ENCODE measurements around the gene TMEM171. TPM values are rescaled to one million over a fixed set of nuclear protein-coding genes. Genes with fewer than 3 reads are reported as not detected.

Gene TMEM171, protein sequence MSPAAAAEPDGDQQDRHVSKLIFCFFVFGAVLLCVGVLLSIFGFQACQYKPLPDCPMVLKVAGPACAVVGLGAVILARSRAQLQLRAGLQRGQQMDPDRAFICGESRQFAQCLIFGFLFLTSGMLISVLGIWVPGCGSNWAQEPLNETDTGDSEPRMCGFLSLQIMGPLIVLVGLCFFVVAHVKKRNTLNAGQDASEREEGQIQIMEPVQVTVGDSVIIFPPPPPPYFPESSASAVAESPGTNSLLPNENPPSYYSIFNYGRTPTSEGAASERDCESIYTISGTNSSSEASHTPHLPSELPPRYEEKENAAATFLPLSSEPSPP
- not detected for total RNA-seq

DNA sequence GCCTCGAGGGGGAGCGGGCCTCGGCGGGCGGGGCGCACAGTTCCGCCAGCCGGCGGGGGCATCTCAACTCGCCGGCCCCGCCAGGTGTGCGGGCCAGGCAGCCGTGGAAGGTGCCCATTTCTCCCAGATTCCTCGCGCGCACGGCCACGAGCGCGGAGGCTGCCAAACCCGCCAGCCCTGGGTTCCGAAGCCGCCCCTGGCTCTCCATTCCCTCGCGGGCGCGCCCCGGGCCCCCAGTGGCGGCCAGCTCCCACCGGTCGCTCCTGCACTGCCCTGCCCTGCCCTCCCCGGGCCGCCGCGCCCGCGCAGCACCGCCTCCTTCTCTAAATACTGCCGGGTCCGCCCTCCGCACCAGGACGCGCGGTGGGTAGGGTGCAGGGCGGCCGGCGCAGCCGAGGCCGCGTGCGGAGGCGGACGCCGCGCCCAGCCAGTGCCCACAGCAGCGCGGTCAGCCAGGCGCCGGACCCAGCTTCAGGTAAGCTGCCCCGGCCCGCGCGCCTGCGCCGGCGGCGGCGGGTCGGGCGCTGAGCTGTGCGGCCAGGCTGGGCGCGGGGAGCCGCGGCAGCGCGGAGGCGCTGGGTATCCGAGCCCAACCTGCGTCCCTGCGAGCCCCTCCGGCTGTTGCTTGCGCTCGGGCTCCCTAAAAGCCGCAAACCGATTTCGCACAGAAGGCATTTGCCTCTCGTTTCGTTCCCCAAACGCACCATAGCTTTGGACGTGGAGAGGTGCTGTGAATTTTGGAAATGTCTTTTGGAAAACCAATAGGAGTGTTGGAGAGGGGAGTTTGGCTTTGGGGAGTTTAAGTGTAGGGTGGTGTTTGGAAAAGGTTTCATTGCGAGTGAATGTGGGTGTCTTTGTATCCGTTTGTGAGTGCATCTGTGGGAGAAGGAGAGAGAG, at the start of gene TMEM171:
TMEM171 (plus strand) TSS at position 354 of the 897 bp plus-strand sequence. CDS start 2,799 bp downstream, outside the sequence.
- Mint-ChIP-seq H3K4me1 (peaks cover 10% of the 10 kb centered on the region), H3K4me3 (no peak within 1 kb of the TSS), H3K9me3 (ENCODE audit: low read depth) (no peaks in the 10 kb centered on the region), H3K36me3 (no peaks in the 10 kb centered on the region), H3K27ac (no peak within 1 kb of the TSS), H3K27me3 (peaks cover 86% of the 10 kb centered on the region)
- DNase-seq = no peak
- ATAC-seq = no peak
- CTCF ChIA-PET = interaction anchor here (1.3 kb wide), 1 partner anchor 164 kb away, joined by 3 read pairs; no protein-coding TSS in a partner anchor

DNA sequence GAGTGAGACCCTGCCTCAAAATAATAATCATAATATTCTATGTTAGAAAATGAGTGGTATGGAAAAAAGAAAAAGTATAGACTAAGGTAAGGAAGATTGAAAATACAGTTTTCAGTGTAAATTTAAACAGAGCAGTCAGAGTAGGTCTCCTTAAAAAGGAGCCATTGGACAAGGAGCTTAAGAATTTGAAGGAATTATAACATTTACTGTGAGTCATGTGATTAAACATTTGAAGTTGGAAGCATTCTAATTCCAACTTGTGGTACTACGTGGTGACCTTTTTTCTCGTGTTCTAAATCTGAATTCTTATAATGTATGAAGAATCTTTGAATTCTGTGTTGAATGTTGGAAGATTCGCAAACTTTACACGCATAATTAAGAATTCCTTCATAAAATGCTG, 39.3 kb upstream of the TMEM171 start:
- DNase-seq = no peak
- H3K36me3 Mint-ChIP-seq = no peaks in the 10 kb centered on the region
- H3K27me3 Mint-ChIP-seq = peaks cover 2% of the 10 kb centered on the region
- H3K4me3 Mint-ChIP-seq = no peak overlapping the region
- no peak overlapping the region for H3K27ac Mint-ChIP-seq
- CTCF ChIA-PET = interaction anchor here (0.9 kb wide), 2 partner anchors 17 to 370 kb away, joined by 3 read pairs; no protein-coding TSS in a partner anchor
- no peaks in the 10 kb centered on the region for H3K4me1 Mint-ChIP-seq
- no peaks in the 10 kb centered on the region for H3K9me3 Mint-ChIP-seq (ENCODE audit: low read depth)
- ATAC-seq = no peak

DNA sequence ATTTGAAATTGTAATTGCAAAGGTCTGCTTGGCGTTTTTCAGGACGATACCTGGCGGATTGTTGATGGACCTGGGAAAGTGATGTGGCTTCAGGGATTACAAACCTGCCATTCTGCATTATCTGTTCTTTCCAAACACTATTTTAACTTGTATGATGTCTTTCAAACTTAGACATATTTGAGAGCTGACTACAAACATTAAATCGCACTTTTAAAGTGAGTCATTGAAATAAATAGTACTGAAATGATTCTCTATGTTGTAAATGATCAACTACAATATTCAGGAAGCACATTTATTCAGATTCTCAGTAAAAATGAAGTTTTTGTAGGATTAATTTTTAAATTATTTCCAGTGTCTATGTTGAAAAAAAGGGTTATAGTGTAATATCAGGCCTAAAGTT, 32.3 kb upstream of the TMEM171 start:
- no peak overlapping the region for H3K27ac Mint-ChIP-seq
- CTCF ChIA-PET = no interaction called here
- ATAC-seq (no peak), DNase-seq (no peak)
- H3K4me3 Mint-ChIP-seq = no peak overlapping the region
- H3K27me3 Mint-ChIP-seq = peaks cover 2% of the 10 kb centered on the region
- no peaks in the 10 kb centered on the region for H3K4me1 Mint-ChIP-seq
- no peaks in the 10 kb centered on the region for H3K9me3 Mint-ChIP-seq (ENCODE audit: low read depth)
- H3K36me3 Mint-ChIP-seq = no peaks in the 10 kb centered on the region

DNA sequence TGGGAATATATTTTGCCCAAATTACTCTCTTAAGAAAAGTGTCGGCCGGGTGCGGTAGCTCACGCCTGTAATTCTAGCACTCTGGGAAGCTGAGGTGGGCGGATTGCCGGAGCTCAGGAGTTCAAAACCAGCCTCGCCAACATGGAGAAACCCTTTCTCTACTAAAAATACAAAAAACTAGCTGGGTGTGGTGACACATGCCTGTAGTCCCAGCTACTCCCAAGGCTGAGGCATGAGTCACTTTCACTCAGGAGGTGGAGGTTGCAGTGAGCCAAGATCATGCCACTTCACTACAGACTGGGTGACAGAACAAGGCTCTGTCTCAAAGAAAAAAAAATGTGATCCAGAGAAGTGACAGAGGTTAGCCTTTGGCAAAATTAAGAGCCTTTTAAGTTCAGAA, 26.4 kb upstream of the TMEM171 start:
- peaks cover 2% of the 10 kb centered on the region for H3K9me3 Mint-ChIP-seq (ENCODE audit: low read depth)
- CTCF ChIA-PET = no interaction called here

DNA sequence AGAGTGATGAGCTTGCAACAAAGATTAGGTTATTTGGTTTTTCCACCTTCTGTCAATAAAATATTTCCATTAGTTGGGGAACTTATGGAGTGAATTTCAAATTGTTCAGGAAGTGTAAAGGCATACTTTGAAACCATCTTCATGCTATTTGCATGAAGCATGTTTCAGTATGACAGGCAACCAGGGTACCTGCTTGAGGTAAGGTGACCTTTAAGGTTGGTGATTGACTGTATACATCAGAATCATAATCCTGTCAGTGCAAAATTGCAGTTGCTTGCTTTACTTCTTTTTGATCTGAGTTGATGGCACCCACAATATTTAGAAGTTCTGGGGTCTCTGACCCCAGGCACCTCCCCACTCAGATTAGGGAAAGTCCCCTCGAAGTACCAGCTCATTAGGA, 26.0 kb upstream of the TMEM171 start:
- DNase-seq = no peak
- no peak overlapping the region for H3K27ac Mint-ChIP-seq
- H3K9me3 Mint-ChIP-seq (ENCODE audit: low read depth) = peaks cover 2% of the 10 kb centered on the region
- CTCF ChIA-PET = no interaction called here
- peaks cover 9% of the 10 kb centered on the region for H3K27me3 Mint-ChIP-seq
- no peak overlapping the region for H3K4me3 Mint-ChIP-seq
- no peak for ATAC-seq
- no peaks in the 10 kb centered on the region for H3K36me3 Mint-ChIP-seq
- peaks cover 2% of the 10 kb centered on the region for H3K4me1 Mint-ChIP-seq

More for the DNA sequence above, 26.4 kb upstream of the TMEM171 start:
- no peak overlapping the region for H3K27ac Mint-ChIP-seq
- peaks cover 9% of the 10 kb centered on the region for H3K27me3 Mint-ChIP-seq
- H3K4me1 Mint-ChIP-seq = peaks cover 2% of the 10 kb centered on the region
- no peaks in the 10 kb centered on the region for H3K36me3 Mint-ChIP-seq
- no peak for DNase-seq
- H3K4me3 Mint-ChIP-seq = no peak overlapping the region
- ATAC-seq = no peak

DNA sequence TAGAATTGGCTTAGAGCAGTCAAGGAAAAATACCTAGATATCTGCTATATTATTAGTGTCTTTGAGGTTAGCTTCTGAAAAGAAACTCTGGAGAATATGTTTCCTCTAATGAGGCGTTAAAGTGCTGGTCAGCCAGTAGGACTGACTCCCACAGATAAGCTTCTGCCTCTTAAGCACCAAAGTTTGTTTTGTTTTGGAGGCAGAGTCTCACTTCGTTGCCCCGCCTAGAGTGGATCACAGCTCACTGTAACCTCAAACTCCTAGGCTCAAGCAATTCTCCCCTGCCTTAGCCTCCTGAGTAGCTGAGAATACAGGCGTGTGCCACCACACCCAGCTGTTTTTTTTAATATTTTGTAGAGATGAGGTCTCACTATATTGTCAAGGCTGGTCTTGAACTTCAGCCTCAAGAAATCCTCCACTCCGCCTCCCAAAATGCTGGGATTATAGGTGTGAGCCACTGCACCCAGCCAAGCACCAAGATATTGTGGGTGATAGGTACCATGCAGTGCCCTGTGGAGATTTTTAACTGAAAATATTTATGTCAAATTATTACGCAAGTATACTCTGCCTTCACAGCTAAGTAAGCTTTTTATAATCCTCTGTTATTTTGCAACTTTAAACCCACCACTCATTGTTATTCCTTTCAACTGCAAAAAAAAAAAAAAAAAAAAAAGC, 24.7 kb upstream of the TMEM171 start:
- peaks cover 13% of the 10 kb centered on the region for H3K27me3 Mint-ChIP-seq
- H3K27ac Mint-ChIP-seq = no peak overlapping the region
- H3K9me3 Mint-ChIP-seq (ENCODE audit: low read depth) = peaks cover 2% of the 10 kb centered on the region
- no peak for ATAC-seq
- no peak overlapping the region for H3K4me3 Mint-ChIP-seq
- no peak for DNase-seq
- CTCF ChIA-PET = no interaction called here
- no peaks in the 10 kb centered on the region for H3K36me3 Mint-ChIP-seq
- peaks cover 2% of the 10 kb centered on the region for H3K4me1 Mint-ChIP-seq

DNA sequence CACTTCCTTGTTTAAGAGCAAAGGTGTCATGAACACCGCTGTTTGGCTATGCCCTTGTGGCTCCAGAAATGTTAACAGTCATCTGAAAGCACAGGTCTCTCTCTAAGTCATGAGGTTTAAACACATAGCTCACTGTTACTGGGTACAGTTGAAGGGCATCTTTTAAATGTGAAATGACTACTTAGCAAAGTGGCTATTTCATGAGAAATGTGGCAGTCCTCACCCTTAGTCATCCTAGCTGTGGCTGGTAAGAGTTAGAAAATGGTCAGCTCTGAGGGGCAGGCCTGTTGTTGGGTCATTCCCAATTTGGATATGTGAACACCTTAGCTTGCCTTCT, 24.2 kb upstream of the TMEM171 start:
- H3K9me3 Mint-ChIP-seq (ENCODE audit: low read depth) = peaks cover 2% of the 10 kb centered on the region
- ATAC-seq (no peak), DNase-seq (no peak)
- H3K27ac Mint-ChIP-seq = no peak overlapping the region
- peaks cover 13% of the 10 kb centered on the region for H3K27me3 Mint-ChIP-seq
- CTCF ChIA-PET = no interaction called here
- H3K4me3 Mint-ChIP-seq = no peak overlapping the region
- H3K36me3 Mint-ChIP-seq = no peaks in the 10 kb centered on the region
- H3K4me1 Mint-ChIP-seq = peaks cover 2% of the 10 kb centered on the region

DNA sequence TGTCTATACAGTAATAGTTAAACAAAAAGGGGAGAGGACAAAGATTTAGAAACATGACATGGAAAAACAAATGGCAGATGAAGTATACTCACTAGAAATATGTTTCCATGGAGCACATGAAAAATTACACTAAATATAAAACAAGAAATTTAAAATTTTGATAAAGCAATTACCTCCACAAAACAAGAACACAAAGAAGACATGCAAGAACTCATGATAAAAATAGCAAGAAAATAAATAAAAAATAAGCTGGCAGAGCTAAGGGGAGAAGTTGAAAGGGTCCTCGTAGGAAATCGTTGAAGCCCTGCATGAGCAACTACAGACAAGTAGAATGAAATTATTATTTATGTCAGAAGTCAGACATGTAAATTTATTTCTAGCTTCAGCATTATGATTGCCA, 22.6 kb upstream of the TMEM171 start:
- no peak overlapping the region for H3K27ac Mint-ChIP-seq
- DNase-seq (no peak), ATAC-seq (no peak)
- H3K9me3 Mint-ChIP-seq (ENCODE audit: low read depth) = peaks cover 2% of the 10 kb centered on the region
- H3K36me3 Mint-ChIP-seq = no peaks in the 10 kb centered on the region
- no peak overlapping the region for H3K4me3 Mint-ChIP-seq
- CTCF ChIA-PET = no interaction called here
- H3K4me1 Mint-ChIP-seq = peaks cover 2% of the 10 kb centered on the region
- H3K27me3 Mint-ChIP-seq = peaks cover 13% of the 10 kb centered on the region

DNA sequence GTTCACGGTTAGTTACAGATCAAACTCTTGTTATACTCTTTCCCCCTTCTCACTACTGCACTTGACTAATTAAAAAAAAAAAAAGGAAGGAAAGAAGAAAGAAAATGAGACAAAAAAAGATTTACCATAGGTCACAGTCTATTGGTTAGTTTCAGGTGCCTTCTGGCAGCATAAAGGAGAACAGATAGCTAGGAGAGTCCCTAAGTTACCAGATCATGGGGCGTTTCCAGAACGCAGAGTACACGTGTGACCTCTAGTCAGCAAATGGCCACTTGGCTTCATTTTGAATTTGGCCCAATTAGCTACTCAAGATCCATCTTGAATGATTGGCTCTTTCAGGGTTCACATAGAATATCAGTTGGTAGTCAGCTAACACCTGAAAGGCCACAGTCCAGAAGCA, 20.3 kb upstream of the TMEM171 start:
- ATAC-seq (no peak), DNase-seq (no peak)
- Mint-ChIP-seq H3K27ac (no peak overlapping the region), H3K36me3 (no peaks in the 10 kb centered on the region), H3K4me3 (no peak overlapping the region), H3K4me1 (peaks cover 2% of the 10 kb centered on the region), H3K27me3 (peaks cover 24% of the 10 kb centered on the region), H3K9me3 (ENCODE audit: low read depth) (peaks cover 2% of the 10 kb centered on the region)
- CTCF ChIA-PET = no interaction called here

DNA sequence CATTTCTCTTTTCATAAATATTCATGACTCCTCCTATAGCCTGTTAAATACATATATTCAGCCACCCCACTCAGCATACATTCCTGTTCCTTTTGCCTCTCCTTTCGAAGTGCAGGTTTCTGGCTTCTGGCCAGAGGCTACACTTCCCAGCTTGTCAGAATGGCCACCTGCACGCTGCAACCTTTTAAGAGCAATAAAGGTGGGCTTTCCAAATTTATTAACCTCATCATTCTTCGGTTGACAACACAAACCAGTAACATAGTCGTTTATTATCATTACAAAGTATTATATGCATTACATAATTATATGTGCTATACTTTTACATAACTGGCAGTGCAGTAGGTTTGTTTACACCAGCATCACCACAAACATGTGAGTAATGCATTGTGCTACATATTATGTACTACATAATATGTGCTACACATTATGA, 16.5 kb upstream of the TMEM171 start:
- DNase-seq (no peak), ATAC-seq (no peak)
- Mint-ChIP-seq H3K4me1 (peaks cover 3% of the 10 kb centered on the region), H3K4me3 (no peak overlapping the region), H3K36me3 (no peaks in the 10 kb centered on the region), H3K9me3 (ENCODE audit: low read depth) (peaks cover 2% of the 10 kb centered on the region), H3K27me3 (peaks cover 36% of the 10 kb centered on the region), H3K27ac (no peak overlapping the region)
- CTCF ChIA-PET = no interaction called here

DNA sequence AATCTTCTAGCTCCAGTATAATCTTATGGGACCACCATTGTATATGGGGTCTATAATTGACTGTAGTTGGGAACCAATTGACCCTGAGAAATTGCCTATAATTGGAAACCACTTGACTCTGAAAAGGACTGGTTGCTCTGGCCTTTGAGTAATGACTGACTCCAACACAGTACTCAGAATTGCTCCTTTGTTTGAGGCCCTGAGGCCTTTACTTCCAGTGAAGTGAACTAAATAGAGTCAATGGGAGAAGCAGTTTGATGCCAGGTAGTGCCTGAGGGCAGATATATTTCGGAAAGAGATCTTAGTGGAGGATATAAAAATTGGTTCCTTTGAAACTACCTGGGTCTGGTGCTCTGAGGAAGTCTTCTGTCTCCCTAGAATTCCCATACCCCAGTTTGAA, 16.0 kb upstream of the TMEM171 start:
- DNase-seq (no peak), ATAC-seq (no peak)
- Mint-ChIP-seq H3K4me3 (no peak overlapping the region), H3K4me1 (peaks cover 3% of the 10 kb centered on the region), H3K27me3 (peaks cover 36% of the 10 kb centered on the region), H3K9me3 (ENCODE audit: low read depth) (peaks cover 2% of the 10 kb centered on the region), H3K36me3 (no peaks in the 10 kb centered on the region), H3K27ac (no peak overlapping the region)
- CTCF ChIA-PET = no interaction called here

DNA sequence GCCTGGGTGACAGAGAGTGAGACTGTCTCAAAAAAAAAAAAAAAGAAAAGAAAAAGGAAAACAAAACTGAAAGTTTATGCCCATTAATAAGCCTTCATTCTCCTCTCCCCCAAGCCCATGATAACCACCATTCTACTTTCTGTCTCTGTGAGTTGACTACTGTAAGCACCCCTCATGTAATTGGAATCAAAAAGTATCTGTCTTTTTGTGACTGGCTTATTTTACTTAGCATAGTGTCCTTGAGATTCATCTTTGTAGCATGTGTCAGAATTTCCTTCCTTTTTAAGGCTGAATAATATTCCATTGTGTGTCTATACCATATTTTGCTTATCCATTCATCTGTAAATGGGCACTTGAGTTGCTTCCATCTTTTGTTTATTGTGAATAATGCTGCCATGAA, 14.0 kb upstream of the TMEM171 start:
- Mint-ChIP-seq H3K27me3 (peaks cover 43% of the 10 kb centered on the region), H3K27ac (no peak overlapping the region), H3K9me3 (ENCODE audit: low read depth) (peaks cover 2% of the 10 kb centered on the region), H3K4me3 (no peak overlapping the region), H3K4me1 (peaks cover 3% of the 10 kb centered on the region), H3K36me3 (no peaks in the 10 kb centered on the region)
- DNase-seq = no peak
- CTCF ChIA-PET = no interaction called here
- no peak for ATAC-seq

DNA sequence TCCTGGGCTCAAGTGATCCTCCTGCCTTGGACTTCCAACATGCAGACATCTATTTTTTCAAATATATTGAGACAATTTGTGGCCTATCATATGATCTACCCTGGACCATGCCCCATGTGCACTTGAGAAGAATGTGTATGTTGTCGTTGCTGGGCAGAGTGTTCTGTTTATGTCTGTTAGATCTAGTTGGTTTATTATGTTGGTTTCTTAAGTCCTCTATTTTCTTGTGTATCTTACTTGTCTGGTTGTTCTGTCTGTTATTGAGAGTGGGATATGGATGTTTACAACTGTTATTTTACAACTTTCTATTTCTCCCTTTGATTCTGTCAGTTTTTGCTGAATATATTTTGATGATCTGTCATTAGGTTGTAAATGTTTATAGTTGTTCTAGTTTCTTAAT, 10.2 kb upstream of the TMEM171 start:
- no peak overlapping the region for H3K4me3 Mint-ChIP-seq
- no peaks in the 10 kb centered on the region for H3K36me3 Mint-ChIP-seq
- H3K9me3 Mint-ChIP-seq (ENCODE audit: low read depth) = peaks cover 2% of the 10 kb centered on the region
- H3K4me1 Mint-ChIP-seq = peaks cover 3% of the 10 kb centered on the region
- CTCF ChIA-PET = no interaction called here
- DNase-seq (no peak), ATAC-seq (no peak)
- no peak overlapping the region for H3K27ac Mint-ChIP-seq
- peaks cover 61% of the 10 kb centered on the region for H3K27me3 Mint-ChIP-seq
